IPS-NIHi11 (cell line): Measurements from ENCODE around the gene L3MBTL1.
"Not testable (repeated sequence)": the region's sequence is repeated elsewhere in the genome, so short reads cannot be mapped to it uniquely, and the experiment has no call there.

Experiments used
- DNase-seq: peaks from one replicate; pipeline ENCODE4 v3.0.0; 2012; ENCODE audit warnings: mixed read lengths, low spot score

L3MBTL1 gene

GRCh38 chr20:43559147-43559987, 51.9 kb downstream of the L3MBTL1 start:
- DNase-seq, result no peak

- DNase-seq, result no peak
Measured at GRCh38 chr20:43560974-43561373, 53.5 kb downstream of the L3MBTL1 start.

- DNase-seq, result no peak
Measured at GRCh38 chr20:43563429-43563828, 55.9 kb downstream of the L3MBTL1 start.

- DNase-seq, result no peak
Measured at GRCh38 chr20:43563991-43564390, 56.5 kb downstream of the L3MBTL1 start.

- DNase-seq, result no peak
Measured at GRCh38 chr20:43564455-43564854, 57.0 kb downstream of the L3MBTL1 start.

GRCh38 chr20:43564993-43565757, 57.7 kb downstream of the L3MBTL1 start:
- DNase-seq, result no peak

- no peak for DNase-seq
Measured at GRCh38 chr20:43565758-43566104, 58.2 kb downstream of the L3MBTL1 start.

- no peak for DNase-seq
Measured at GRCh38 chr20:43567477-43567876, 60.0 kb downstream of the L3MBTL1 start.

- DNase-seq, result no peak
Measured at GRCh38 chr20:43568706-43569105, 61.2 kb downstream of the L3MBTL1 start.

- peak; percentile 2 for DNase-seq
Measured at GRCh38 chr20:43569282-43569681, 61.8 kb downstream of the L3MBTL1 start.

GRCh38 chr20:43570496-43570895, 63.0 kb downstream of the L3MBTL1 start:
- DNase-seq, result peak; percentile 5

- DNase-seq, result no peak
Measured at GRCh38 chr20:43571310-43571709, 63.8 kb downstream of the L3MBTL1 start.

- no peak for DNase-seq
Measured at GRCh38 chr20:43571771-43572170, 64.3 kb downstream of the L3MBTL1 start.

GRCh38 chr20:43572891-43573290, 65.4 kb downstream of the L3MBTL1 start:
- DNase-seq, result no peak

- peak; percentile 1 for DNase-seq
Measured at GRCh38 chr20:43576108-43576507, 68.6 kb downstream of the L3MBTL1 start.

GRCh38 chr20:43579861-43580793, 72.6 kb downstream of the L3MBTL1 start:
- no peak for DNase-seq

- no peak for DNase-seq
Measured at GRCh38 chr20:43583133-43583864, 75.8 kb downstream of the L3MBTL1 start.

GRCh38 chr20:43583982-43584432, 76.5 kb downstream of the L3MBTL1 start:
- DNase-seq, result no peak

GRCh38 chr20:43584448-43585136, 77.1 kb downstream of the L3MBTL1 start:
- no peak for DNase-seq

- no peak for DNase-seq
Measured at GRCh38 chr20:43586641-43587040, 79.1 kb downstream of the L3MBTL1 start.

GRCh38 chr20:43588526-43588925, 81.0 kb downstream of the L3MBTL1 start:
- DNase-seq, result not testable (repeated sequence)
